NCI-H128 (cell line): ENCODE results near the gene GRIK3.

ENCODE experiments used
- DNase-seq: peaks from one replicate; lab custom pipeline; 2025; ENCODE audit not compliant: unreplicated experiment; lab: John Stamatoyannopoulos, UW

GRIK3 gene

GRCh38 chr1:37016121-37016520 is 18.2 kb downstream of the GRIK3 start:
- DNase-seq: no peak

DNA sequence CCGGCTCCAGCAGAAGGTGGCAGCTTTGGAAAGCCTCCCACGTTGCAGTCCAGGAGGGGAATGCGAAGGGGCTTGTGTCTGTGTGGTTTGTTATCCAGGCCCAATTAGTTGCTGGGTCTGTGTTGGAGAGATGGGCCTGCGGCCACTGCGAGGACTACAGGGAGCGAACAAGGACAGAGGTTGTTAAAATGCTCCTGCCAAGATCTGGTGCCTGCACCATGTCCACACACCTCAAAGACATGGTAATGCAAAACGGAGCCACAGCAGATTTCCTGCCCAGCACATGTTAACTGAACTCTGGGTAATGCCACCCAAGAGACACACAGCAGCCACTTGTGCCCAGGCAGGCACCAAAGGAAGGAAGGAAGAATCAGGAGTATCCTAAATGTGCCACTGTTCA is 18.6 kb downstream of the GRIK3 start:
- no peak for DNase-seq

GRCh38 chr1:37012226-37012625 is 22.1 kb downstream of the GRIK3 start:
- DNase-seq: no peak

DNA sequence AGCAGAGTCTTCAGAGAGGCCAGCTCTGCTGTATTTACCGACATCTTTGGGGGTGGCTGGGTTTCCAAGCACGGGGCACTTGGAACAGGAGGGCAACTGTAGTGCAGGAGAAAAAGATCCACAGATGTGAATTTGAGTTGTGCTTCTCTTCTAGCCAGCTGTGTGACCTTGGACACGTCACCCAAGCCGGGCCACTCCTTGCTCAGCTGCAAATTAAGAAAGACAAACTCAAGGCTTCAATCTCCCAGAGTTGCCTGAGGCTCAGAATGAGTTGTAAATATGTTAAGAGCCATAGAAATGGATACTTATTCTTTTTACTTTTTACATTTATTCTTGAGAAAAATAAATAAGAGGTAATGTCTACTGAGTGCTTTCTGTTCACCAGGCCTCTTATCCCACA is 24.3 kb downstream of the GRIK3 start:
- no peak for DNase-seq

DNA sequence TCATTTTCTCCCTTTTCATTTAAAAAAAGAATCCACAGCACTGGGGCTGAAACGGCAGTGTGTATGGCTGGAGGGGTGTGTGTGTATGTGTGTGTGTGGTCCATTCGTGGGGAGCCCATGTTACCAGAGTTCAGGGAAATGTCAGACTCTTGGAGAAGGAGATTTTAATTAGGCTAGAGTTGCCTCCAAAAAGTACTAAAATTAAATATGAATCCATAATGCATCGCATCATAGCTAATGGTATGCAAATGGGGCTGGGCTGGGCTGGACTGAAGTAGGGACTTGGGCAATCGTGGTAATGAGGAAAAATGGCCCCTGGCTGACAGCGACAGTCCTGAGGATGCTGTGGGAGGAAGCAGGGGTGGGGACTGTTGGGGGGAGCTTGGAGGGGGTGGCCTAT is 24.8 kb downstream of the GRIK3 start:
- no peak for DNase-seq

DNA sequence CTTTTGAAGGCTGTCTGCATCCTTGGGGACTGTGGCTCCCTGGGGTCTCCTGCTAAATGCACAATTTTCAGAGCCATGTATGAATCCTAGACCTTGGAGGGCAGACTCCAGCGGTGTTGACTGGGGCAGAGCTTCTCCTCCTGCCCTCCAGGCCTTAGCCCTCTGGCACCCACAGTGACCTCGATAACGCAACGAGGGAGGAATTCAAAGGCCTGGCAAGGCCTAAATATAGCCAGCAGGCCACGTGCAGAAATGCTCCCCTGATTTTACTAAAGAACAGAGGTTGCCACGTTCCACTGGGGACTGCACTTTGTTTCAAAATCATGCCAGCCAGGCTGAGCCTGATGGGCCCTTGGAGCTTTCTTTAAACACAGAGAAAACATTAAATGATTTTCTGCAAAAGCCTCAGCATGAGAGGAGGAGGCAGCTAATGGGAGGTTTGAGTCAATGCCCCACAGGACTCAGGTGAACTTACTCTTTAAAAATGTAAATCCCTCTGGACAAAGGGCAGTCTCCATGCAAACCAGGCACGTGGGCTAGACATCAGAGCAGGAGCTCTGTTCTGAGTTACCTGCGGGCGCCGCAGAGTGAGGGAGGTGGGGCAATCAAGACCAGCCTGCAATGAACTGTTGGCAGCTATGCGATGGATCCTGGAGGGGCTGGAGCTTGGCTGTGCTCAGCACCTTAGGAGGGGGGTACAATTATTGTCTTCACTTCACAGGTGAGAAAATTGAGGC is 28.0 kb downstream of the GRIK3 start:
- DNase-seq: no peak

- DNase-seq: no peak
These were observed 31.4 kb downstream of the GRIK3 start for GRCh38 chr1:37002898-37003297.

- DNase-seq: no peak
These were observed 32.6 kb downstream of the GRIK3 start for GRCh38 chr1:37001703-37002102.

DNA sequence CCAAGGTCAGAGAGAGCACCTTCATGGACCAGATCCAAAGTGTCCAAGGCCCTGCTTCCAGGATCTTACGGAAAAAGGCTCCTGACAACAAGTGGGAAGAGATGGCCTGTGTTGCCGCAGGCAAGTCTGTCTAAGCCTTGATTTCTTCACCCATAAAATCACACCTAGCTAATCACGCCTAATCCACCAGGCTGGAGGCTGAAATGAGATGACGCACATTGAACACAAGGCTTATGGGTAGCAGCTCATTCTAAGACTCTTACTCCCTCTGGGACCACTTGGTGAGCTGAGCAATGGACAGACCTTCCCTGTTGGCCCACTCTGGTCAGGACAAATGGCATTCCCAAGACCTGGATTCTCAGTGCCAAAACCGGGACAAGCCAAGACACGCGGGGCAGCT is 38.2 kb downstream of the GRIK3 start:
- no peak for DNase-seq

GRCh38 chr1:36994868-36995267 is 39.4 kb downstream of the GRIK3 start:
- no peak for DNase-seq

- DNase-seq: no peak
These were observed 40.0 kb downstream of the GRIK3 start for GRCh38 chr1:36994294-36994693.

DNA sequence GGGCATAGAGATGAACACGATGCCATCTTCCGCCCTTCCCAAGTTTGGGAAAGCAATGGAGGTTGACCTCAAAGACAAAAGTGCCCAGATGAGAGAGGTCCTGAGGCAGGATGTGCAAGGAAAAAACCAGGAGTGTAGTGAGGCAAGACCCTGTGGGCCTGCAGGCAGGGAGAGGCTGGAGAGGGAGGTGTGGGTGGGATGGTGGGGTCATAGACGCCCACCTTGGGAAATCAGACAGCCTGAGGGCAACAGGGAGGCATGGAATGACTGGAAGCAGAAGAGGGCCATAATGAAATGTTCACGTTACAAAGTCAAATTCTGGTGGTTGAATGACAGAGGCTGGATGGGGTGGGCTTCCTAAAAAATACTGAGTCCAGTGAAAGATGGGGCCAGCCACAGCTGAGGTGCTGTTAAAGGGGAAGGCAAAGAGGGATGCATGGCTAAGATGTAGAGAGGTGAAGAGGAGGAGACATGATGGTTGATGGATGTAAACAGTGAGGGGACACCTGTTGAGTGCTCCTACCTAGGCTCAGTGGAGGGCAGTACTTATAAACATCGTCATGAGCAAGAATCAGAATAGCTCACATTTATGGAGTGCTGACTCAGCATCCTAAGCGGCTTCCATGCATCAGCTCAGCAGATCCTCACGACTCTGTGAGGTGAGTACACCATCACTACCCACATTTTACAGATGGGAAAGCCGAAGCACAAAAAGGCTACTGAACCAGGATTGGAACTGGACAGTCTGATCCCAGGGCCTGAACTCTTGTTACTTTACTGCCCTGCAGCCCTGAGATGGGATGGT is 42.0 kb downstream of the GRIK3 start:
- no peak for DNase-seq

GRCh38 chr1:36991551-36991950 is 42.8 kb downstream of the GRIK3 start:
- no peak for DNase-seq

DNA sequence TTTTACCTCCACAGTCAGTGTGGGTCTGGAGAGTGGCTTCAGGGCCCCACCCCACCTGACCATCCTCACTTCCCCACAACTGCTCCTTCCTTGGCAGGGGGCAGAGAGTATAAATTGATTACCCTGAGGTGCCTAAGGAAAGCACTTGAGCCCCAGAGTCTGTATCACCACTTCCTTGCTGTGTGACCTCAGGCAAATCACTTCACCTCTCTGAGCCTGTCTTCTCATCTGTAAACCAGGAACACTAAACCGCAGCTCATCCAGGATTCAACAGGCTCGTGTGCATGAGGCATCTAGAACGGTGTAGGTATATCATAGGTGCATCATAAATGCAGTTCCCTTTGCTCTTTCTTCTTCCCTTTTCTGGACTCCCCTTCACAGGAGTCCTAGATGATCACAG is 43.4 kb downstream of the GRIK3 start:
- DNase-seq: no peak

DNA sequence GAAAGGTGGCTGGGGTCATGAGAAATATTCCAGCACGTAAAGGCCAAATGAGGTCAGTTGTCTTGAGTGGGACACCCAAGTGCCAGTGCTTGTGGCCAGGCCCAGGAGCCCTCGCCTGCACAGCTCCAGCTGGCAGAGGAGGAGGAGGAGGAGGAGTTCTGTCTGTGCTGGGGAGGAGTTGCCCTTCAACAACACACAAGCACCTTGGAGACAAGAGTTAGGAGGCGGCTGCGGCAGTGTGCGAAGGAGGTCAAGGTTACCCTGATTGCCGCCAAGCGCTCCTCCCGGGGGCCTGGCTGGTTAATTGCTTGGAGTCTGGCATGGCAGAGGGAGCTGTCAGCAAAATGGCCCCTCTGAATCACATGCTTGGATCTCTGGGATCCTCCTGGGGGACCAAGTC is 45.1 kb downstream of the GRIK3 start:
- DNase-seq: no peak

- peak; percentile 25 for DNase-seq
These were observed 45.5 kb downstream of the GRIK3 start for GRCh38 chr1:36988741-36989193.

- DNase-seq: no peak
These were observed 46.0 kb downstream of the GRIK3 start for GRCh38 chr1:36988321-36988720.

- no peak for DNase-seq
These were observed 47.0 kb downstream of the GRIK3 start for GRCh38 chr1:36987276-36987675.

- no peak for DNase-seq
These were observed 47.9 kb downstream of the GRIK3 start for GRCh38 chr1:36986241-36986985.

GRCh38 chr1:36984675-36985074 is 49.6 kb downstream of the GRIK3 start:
- DNase-seq: no peak

GRCh38 chr1:36984026-36984425 is 50.3 kb downstream of the GRIK3 start:
- no peak for DNase-seq

- DNase-seq: no peak
These were observed 51.6 kb downstream of the GRIK3 start for GRCh38 chr1:36982709-36983108.
